GM18873 (cell line): ENCODE measurements around the gene IGFL3.
"Not testable (repeated sequence)": the region's sequence is repeated elsewhere in the genome, so short reads cannot be mapped to it uniquely, and the experiment has no call there.

Experiments used
- ATAC-seq: cut with Tn5 transposase; IDR thresholded peaks from one replicate; pipeline ENCODE4 v1.9.1; 2021; ENCODE audit warnings: mild to moderate bottlenecking, moderate library complexity, moderate number of reproducible peaks; ENCODE audit not compliant: unreplicated experiment, low FRiP score

Gene IGFL3

GRCh38 chr19:46126086-46126580 lies 1.6 kb upstream of the IGFL3 start:
- ATAC-seq, result no peak

DNA sequence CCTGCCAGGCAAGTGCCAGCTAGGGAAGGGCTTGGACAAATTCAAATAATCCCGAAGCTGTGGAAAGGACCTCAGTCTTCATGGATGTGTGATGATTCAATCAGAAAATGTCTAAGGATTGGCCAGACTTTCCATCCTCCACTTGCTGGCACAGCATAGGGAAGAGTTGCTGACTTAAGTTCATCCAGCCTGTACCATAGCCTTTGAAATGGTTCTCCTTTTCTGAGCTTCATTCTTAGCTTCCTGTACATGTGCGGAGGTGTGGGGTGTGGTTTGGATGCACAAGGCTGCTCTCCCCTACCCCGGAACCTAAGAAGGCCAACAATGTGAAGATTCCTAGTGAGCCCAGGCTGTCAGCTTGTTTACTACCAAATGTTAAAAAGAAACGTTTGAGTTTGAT lies 959 bp upstream of the IGFL3 start:
- ATAC-seq, result no peak

DNA sequence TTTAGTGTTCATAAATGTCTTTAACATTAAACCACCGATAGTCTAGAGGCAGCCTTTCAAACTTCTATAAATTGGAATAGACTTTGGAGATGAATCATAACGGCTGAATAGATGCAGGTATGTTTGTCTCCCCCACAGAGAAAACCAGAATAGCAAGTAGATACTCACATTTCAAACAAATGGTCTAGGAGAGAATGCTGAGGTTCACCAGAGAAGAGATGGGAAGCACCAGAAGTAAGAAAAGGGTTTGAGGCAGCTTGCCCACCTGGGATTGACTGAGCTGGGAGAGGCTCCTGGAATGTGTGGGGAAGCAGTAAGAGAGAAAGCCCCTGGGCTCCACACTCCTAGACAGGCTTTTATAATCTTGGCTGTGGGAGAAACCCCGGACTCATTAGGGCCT lies 6.4 kb downstream of the IGFL3 start:
- ATAC-seq, result no peak

DNA sequence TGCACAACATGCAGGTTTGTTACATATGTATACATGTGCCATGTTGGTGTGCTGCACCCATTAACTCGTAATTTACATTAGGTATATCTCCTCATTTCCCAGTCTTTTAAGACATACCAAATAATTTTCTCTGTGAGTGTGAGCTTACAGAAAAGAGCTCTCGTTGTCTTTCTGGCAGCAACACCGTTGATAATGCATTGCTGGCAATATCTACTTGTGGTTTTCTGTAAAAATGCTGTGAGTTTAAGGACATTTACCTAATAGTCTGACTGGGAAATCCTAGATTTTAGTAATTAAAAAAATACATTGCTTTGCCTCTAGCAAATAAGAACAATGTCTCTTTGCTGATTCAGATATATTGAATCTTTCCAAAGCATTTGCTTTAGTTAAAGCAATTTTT lies 8.4 kb downstream of the IGFL3 start:
- no peak for ATAC-seq

- ATAC-seq, result no peak
These were observed 8.9 kb downstream of the IGFL3 start for GRCh38 chr19:46115396-46116106.

GRCh38 chr19:46113726-46114125 lies 10.8 kb downstream of the IGFL3 start:
- ATAC-seq, result no peak

DNA sequence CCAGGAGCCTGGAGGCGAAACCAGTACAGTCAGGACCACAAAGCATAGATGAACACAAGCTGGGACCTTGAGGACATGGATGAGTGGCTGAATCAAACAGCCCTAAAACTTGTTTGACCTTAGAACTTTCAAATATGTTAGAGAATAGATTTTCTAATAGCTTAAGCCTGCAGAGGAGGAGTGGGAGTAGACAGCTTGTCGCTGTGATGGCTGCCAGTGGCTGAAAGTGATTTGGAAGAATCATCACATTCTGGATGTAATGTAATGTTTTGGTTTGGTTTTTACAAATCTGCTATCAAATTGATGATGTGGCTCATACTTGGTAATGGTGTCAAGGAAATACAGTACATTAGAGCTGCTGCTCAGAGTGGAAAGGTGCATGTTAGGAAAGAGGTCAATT lies 12.0 kb downstream of the IGFL3 start:
- ATAC-seq, result no peak

DNA sequence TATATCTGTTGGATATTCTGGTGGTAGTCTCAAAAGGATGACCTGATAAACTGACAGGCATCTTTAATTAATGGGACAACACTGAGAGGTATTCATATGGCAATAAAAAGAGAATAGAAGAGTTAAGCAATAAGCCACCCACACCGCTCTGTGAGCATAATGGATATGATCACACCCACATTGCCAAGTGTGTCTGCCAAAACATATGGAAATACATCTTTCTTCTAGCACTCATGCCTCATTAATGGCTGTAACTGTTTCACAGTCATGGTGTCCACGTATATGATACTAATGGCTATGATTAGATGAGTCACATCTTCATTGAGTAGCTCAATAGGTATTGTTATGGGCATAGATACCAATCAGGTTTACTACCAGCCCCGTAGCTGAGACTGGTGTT lies 13.1 kb downstream of the IGFL3 start:
- no peak for ATAC-seq

- ATAC-seq, result no peak
These were observed 14.6 kb downstream of the IGFL3 start for GRCh38 chr19:46109876-46110275.

GRCh38 chr19:46107371-46107770 lies 17.1 kb downstream of the IGFL3 start:
- no peak for ATAC-seq

- ATAC-seq, result not testable (repeated sequence)
These were observed 22.2 kb downstream of the IGFL3 start for GRCh38 chr19:46102333-46102732.

- ATAC-seq, result no peak
These were observed 23.2 kb downstream of the IGFL3 start for GRCh38 chr19:46101293-46101692.

GRCh38 chr19:46100344-46100743 lies 24.1 kb downstream of the IGFL3 start:
- ATAC-seq, result no peak

GRCh38 chr19:46090444-46090843 lies 34.0 kb downstream of the IGFL3 start:
- ATAC-seq, result no peak

DNA sequence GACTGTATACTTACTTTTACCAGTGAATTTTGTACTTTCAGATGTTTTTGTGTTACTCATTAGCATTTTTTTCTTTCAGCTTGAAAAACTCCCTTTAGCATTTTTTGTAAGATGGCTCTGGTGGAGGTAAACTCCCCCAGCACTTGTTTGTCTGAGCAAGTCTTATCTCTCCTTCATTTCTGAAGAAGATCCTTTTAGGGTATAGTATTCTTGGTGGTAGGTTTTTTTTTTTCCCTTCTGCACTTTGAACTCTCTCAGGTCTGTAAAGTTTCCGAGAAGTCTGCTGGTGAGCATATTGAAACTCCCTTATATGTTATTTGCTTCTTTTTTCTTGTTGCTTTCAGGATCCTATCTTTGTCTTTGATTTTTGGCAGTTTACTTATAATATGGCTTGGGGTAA lies 35.1 kb downstream of the IGFL3 start:
- no peak for ATAC-seq

GRCh38 chr19:46088101-46088500 lies 36.4 kb downstream of the IGFL3 start:
- no peak for ATAC-seq

DNA sequence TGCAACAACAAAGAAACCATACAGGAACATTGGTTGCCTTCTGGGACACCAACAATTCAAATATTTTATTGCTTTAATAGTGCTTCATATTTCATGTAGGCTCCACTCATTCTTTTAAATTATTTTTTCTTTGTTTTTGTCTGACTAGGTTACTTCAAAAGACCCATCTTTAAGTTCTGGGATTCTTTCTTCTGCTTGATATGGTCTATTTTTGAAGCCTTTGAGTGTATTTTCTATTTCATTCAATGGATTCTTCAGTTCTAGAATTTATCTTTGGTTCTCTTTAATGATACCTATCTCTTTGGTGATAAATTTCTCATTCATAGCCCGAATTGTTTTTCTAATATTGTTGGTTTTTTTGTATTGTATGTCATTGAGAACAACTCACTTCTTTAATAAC lies 38.6 kb downstream of the IGFL3 start:
- no peak for ATAC-seq

GRCh38 chr19:46082728-46083050 lies 41.8 kb downstream of the IGFL3 start:
- ATAC-seq, result no peak

GRCh38 chr19:46081928-46082727 lies 42.4 kb downstream of the IGFL3 start:
- no peak for ATAC-seq

DNA sequence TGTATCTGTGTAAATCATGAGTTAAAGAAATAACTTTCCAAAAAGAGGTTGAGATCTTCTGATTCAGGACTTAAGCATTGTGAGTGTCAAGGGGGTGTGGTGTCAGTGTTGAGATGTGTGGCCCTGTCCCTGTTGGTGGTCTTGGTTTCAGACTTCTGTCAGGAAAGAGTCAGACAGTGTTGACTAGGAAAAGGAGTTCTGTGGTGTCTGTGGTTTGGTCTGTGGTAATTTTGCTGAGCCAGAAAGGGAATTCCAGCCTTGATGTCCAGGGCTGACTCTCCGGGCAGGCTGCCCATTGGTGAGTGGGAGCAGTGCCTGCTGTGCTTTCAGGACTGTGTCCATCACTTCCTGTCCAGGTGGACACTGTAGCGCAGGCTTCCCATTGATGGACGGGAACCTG lies 43.9 kb downstream of the IGFL3 start:
- no peak for ATAC-seq

GRCh38 chr19:46079576-46079975 lies 44.9 kb downstream of the IGFL3 start:
- ATAC-seq, result no peak
